ENCODE results near the gene TBC1D4. TPM values are rescaled to one million over a fixed set of nuclear protein-coding genes. Genes with fewer than 3 reads are reported as not detected.
"Not testable (repeated sequence)": the region's sequence is repeated elsewhere in the genome, so short reads cannot be mapped to it uniquely, and the experiment has no call there.

TBC1D4 gene
- total RNA-seq, 6 experiments from 2014 or later, result 7.7 to 18.6 (median 10.3) TPM

DNA sequence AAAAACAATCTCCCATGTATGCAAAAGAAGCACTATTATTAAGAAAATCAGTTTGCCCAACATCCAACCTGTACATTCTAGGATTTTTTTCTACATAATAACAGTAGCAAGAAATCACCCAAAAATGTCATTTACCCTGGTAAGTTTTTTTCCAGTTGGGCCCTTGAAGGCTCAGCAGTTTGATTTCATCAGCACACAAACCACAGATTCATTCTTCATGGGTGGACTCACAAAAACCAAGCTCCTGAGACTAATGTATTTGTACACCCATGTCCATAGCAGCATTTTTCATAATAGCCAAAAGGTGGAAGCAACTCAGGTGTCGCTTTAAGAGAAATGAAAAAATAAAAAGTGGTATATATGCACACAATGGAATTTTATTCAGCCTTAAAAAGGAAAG lies 210.1 kb downstream of the TBC1D4 start:
- Histone ChIP-seq H3K27me3 (no peaks in the 10 kb centered on the region), H3K36me3 (no peaks in the 10 kb centered on the region), H3K4me1 (no peaks in the 10 kb centered on the region), H3K9me3 (no peaks in the 10 kb centered on the region), H3K4me3 (no peak overlapping the region), H3K27ac (no peak overlapping the region)
- 90% methylated on average over 1 of the region's 1 CpG for WGBS (ENCODE audit: insufficient coverage, low coverage, low lambda C conversion rate, missing lambda C conversion rate)
- intact Hi-C loops (cut with DNase I), result no loop called here
- DNase-seq (no peak), ATAC-seq (no peak)
- TF ChIP-seq, protein P1, sequence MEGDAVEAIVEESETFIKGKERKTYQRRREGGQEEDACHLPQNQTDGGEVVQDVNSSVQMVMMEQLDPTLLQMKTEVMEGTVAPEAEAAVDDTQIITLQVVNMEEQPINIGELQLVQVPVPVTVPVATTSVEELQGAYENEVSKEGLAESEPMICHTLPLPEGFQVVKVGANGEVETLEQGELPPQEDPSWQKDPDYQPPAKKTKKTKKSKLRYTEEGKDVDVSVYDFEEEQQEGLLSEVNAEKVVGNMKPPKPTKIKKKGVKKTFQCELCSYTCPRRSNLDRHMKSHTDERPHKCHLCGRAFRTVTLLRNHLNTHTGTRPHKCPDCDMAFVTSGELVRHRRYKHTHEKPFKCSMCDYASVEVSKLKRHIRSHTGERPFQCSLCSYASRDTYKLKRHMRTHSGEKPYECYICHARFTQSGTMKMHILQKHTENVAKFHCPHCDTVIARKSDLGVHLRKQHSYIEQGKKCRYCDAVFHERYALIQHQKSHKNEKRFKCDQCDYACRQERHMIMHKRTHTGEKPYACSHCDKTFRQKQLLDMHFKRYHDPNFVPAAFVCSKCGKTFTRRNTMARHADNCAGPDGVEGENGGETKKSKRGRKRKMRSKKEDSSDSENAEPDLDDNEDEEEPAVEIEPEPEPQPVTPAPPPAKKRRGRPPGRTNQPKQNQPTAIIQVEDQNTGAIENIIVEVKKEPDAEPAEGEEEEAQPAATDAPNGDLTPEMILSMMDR (IDR thresholded peaks at IDR 0.05), result no peak
- no peak for TF ChIP-seq POLR2A (IDR thresholded peaks at IDR 0.05)

DNA sequence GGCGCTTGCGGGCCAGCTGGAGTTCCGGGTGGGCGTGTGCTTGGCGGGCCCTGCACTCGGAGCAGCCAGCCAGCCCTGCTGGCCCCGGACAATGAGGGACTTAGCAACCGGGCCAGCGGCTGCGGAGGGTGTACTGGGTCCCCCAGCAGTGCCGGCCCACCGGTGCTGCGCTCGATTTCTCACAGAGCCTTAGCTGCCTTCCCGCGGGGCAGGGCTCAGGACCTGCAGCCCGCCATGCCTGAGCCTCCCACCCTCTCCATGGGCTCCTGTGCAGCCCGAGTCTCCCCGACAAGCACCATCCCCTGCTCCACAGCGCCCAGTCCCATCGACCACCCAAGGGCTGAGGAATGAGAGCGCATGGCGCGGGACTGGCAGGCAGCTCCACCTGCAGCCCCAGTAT lies 213.5 kb downstream of the TBC1D4 start:
- DNase-seq; intact Hi-C loops (cut with DNase I): not testable (repeated sequence)

DNA sequence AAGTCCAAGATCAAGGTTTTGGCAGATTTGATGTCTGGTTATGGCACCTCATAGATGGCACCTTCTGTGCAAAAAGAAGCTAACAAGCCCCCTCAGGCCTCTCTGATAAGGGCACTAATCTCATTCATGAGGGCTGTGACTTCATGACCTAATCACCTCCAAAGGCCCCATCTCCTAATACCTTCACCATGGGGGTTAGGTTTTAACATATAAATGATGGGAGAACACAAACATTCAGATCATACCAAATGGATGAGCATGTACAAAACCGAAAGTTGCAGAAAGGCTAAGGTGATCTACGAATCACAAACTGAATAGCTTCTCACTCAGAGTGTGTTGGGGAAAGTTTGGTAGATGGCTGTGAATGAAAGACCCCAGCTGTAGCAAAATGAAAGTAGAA lies 217.4 kb downstream of the TBC1D4 start:
- H3K27me3 ChIP-seq, result no peaks in the 10 kb centered on the region
- intact Hi-C loops (cut with DNase I), result no loop called here
- H3K4me3 ChIP-seq, result no peak overlapping the region
- no peak overlapping the region for H3K27ac ChIP-seq
- DNase-seq (no peak), ATAC-seq (no peak)
- no peaks in the 10 kb centered on the region for H3K4me1 ChIP-seq
- TF ChIP-seq, protein P1 (IDR thresholded peaks at IDR 0.05), result no peak
- no peak for TF ChIP-seq POLR2A (IDR thresholded peaks at IDR 0.05)
- no peaks in the 10 kb centered on the region for H3K9me3 ChIP-seq
- 79% methylated on average over 2 of the region's 2 CpGs for WGBS (ENCODE audit: insufficient coverage, low coverage, low lambda C conversion rate, missing lambda C conversion rate)
- H3K36me3 ChIP-seq, result no peaks in the 10 kb centered on the region

More for the DNA sequence above, 213.5 kb downstream of the TBC1D4 start:
- not testable (repeated sequence) for ATAC-seq, H3K9me3 ChIP-seq, H3K4me1 ChIP-seq, H3K4me3 ChIP-seq, H3K36me3 ChIP-seq, H3K27ac ChIP-seq, H3K27me3 ChIP-seq
- 100% methylated on average over 2 of the region's 24 CpGs for WGBS (ENCODE audit: insufficient coverage, low coverage, low lambda C conversion rate, missing lambda C conversion rate)

DNA sequence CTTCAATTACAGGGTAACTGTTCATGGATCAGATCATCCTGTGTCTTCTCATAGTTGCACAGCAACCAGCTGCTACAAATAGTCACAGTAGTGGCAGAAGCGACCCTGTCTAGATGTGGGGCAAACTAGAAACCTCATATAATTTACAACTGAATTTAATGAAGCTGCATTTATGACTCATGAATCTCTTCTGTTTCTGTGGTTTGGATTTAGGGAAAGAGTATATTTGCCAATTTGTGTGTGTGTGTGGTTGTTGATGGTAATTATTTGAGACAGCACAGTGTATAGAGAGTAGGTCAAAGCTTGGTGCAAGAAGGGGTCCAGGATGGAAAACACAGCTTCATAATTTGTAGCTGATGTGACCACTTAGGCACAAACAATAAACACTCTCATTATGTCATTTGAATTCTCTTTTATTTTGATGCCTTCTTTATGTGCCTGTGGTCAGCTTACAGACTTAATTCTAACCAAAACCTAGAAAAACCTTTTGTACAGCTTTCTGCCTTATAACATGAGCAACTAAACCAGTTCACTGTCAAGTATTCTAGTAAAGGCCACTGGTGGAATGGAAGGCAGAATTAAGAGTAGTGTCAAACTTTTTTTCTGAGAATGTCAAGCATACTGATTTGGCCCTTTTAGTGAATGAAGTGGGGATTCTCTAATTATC lies 218.1 kb downstream of the TBC1D4 start:
- no peaks in the 10 kb centered on the region for H3K9me3 ChIP-seq
- no peak overlapping the region for H3K4me3 ChIP-seq
- no peak for TF ChIP-seq POLR2A (IDR thresholded peaks at IDR 0.05)
- TF ChIP-seq, protein P1 (IDR thresholded peaks at IDR 0.05), result no peak
- intact Hi-C loops (cut with DNase I), result no loop called here
- H3K27me3 ChIP-seq, result no peaks in the 10 kb centered on the region
- no peak for ATAC-seq
- H3K27ac ChIP-seq, result no peak overlapping the region
- no peaks in the 10 kb centered on the region for H3K4me1 ChIP-seq
- 14% methylated on average over 1 of the region's 1 CpG for WGBS (ENCODE audit: insufficient coverage, low coverage, low lambda C conversion rate, missing lambda C conversion rate)
- no peak for DNase-seq
- H3K36me3 ChIP-seq, result no peaks in the 10 kb centered on the region

DNA sequence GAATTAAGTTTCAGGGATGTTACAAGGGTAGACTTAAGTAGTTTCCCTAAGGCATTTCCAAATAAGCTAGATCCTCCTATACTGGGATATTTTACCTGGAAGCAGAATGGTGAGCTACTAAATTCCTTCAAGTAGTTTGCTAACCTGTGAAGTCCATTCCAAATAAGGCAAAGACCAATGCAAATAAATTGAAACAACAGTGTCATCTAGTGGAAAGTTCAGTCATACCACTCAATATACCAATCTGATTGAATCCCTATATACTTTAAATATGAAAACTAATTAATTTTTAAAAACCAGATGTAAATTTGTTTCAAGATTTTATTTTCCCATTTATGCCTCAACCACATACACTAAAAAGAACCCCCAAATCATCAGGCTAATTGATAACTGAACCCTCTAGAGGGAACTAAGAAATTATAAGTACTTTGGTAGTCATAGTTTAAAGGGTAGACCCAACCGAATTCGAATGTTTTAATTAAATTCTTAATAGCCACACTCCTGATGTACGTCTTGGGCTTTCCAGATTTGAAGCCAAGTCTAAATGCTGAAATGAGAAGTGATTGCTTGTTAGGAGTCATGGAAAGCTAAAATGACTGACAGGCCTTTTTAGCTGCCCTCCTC lies 223.7 kb downstream of the TBC1D4 start:
- intact Hi-C loops (cut with DNase I), result no loop called here
- peak; percentile 38 to 79 (median 66) for ATAC-seq
- DNase-seq, result no peak
- Histone ChIP-seq H3K36me3 (no peaks in the 10 kb centered on the region), H3K4me3 (no peak overlapping the region), H3K4me1 (no peaks in the 10 kb centered on the region), H3K27ac (no peak overlapping the region), H3K9me3 (no peaks in the 10 kb centered on the region), H3K27me3 (no peaks in the 10 kb centered on the region)
- TF ChIP-seq, protein P1 (IDR thresholded peaks at IDR 0.05), result peak; percentile 36 to 67 (median 61)
- no peak for TF ChIP-seq POLR2A (IDR thresholded peaks at IDR 0.05)
- WGBS (ENCODE audit: insufficient coverage, low coverage, low lambda C conversion rate, missing lambda C conversion rate), result 58% methylated on average over 3 of the region's 3 CpGs

All from right lobe of liver (tissue), 6 donors.